HG03457 (cell line): ENCODE measurements around the gene EHD2.
"Not testable (repeated sequence)": the region's sequence is repeated elsewhere in the genome, so short reads cannot be mapped to it uniquely, and the experiment has no call there.

Source experiments
- ATAC-seq: cut with Tn5 transposase; IDR thresholded peaks from one replicate; pipeline ENCODE4 v1.9.1; 2021; ENCODE audit warnings: moderate number of reproducible peaks; ENCODE audit not compliant: unreplicated experiment

Gene EHD2

DNA sequence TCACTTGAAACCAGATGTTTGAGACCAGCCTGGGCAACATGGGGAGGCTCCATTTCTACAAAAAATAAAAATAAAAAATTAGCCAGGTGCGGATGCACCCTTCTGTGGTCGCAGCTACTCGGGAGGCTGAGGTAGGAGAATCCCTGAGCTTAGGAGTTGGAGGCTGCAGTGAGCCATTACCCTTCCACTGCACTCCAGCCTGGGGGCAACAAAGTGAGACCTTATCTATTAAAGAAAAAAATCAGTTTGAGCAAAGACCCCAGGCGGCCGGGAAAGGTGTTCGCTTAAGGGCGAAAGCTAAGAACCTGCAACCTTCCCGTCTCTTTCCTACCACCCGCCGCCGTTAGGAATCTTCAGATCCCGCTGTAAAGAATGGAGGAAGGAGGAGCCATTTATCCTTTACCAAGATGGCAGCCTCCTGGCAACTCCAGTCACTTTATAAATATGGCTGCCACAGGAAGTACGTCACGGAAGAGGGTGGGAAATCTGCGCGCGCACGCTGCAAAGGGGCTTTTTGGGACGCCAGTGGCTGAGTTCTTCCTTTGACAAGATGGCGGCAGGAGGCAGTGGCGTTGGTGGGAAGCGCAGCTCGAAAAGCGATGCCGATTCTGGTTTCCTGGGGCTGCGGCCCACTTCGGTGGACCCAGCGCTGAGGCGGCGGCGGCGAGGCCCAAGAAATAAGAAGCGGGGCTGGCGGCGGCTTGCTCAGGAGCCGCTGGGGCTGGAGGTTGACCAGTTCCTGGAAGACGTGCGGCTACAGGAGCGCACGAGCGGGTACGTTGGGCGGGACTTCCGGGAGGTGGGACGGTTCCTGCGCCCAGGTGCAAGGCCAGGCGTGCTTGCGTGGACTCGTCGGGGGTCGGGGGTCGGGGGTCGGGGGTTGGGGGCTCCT is 32.0 kb downstream of the EHD2 start, which contains the start of gene NOP53:
Gene NOP53, plus strand, starts transcription at position 537 of the 892 bp plus-strand sequence. Its CDS starts 14 bp downstream, at position 551.
- ATAC-seq = peak; percentile 51

DNA sequence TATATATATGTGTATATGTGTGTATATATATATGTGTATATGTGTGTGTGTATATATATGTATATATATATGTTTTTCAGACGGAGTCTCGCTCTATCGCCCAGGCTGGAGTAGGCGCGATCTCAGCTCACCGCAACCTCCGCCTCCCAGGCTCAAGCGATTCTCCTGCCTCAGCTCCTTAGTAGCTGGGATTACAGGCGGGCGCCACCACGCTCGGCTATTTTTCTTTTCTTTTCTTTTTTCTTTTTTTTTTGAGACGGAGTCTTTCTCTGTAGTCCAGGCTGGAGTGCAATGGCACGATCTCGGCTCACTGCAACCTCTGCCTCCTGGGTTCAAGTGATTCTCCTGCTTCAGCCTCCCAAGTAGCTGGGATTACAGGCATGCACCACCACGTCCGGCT is 32.9 kb downstream of the EHD2 start:
- not testable (repeated sequence) for ATAC-seq

DNA sequence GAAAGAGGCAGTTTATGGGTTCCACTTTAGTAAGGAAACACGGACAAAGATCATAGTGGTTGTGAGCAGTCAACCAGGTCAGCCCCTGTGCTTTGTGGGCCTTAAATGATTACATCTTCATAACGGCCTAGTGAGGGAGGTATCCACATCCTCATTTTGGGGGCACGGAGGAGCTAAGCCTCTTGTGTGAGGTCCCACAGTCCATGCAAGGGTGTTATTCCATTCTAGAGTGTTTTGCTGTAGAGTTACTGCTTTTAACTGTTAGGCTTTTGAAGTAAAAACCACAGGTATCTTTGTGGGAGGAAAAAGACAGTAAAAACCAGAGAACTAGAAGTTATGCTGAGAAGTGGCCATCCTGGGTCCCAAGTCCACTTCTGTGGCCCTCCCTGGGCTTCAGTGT is 36.1 kb downstream of the EHD2 start:
- no peak for ATAC-seq

- no peak for ATAC-seq
These were observed 37.5 kb downstream of the EHD2 start for GRCh38 chr19:47750752-47751151.

DNA sequence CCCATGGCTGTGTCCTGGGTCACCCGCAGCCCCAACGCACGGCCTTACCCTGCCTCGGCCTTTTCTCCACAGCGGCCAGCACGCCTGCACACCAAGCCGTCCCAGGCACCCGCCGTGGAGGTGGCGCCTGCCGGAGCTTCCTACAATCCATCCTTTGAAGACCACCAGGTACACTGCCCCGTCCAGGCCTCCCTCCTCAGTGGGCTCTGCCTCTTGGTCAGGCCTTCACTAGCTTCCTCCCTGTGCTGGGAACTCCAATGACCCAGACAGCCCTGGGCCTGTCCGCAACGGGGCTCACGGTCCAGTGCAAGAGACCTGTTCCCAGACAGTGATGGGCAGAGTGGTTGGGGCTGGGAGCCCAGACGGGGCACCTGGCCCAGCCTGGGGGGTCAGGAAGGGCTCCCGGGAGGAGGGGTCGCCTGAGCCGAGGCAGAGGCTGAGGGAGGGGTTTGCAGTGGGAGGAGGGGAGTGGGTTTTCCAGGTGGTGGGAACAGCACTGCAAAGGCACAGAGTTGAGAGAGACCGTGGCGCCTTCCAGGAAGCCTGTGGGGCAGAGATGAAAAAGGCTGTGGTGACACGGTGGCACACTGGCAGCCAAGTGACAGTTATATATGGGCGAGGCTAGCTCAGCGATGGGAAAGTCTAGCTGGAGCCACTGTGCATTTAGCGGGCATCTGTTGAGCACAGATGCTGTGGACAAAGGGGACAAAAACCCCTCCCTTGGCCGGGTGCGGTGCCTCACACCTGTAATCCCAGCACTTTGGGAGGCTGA is 39.4 kb downstream of the EHD2 start:
- no peak for ATAC-seq

GRCh38 chr19:47754206-47755064 is 41.2 kb downstream of the EHD2 start:
- ATAC-seq = no peak

GRCh38 chr19:47755065-47755761 is 42.0 kb downstream of the EHD2 start:
- ATAC-seq = no peak

- ATAC-seq = no peak
These were observed 42.8 kb downstream of the EHD2 start for GRCh38 chr19:47755762-47756626.

- ATAC-seq = no peak
These were observed 43.4 kb downstream of the EHD2 start for GRCh38 chr19:47756627-47756929.

DNA sequence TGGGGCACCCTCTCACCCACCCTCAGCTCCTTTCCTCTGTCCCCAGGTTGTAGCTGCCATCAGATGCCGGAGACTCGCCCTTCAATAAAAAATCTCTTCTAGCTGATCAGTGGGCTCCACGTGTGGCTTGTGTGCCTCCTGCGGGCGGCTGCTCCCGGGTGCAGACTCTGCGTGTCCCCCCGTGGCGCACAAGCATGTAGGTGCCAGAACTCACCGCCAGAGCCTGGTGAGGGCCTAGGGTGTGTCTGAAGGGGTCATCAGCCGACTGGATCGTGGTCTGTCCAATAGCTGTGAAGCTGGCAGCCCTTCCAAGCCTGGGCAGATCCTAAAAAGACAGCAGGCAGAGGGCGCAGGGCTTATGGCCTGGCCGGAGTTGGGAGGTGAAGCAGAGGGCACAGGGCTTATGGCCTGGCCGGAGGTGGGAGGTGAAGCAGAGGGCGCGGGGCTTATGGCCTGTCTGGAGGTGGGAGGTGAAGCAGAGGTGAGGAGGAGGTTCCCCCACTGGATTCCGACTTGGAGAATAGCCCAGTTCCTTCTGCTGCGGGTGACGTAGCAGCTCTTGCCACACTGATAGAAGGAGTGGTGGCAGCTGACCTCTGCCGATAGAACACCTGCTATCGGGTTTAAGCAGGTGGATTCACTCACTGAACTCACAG is 43.9 kb downstream of the EHD2 start:
- ATAC-seq = no peak

- no peak for ATAC-seq
These were observed 44.6 kb downstream of the EHD2 start for GRCh38 chr19:47757617-47758442.

GRCh38 chr19:47758443-47758804 is 45.2 kb downstream of the EHD2 start:
- ATAC-seq = no peak

DNA sequence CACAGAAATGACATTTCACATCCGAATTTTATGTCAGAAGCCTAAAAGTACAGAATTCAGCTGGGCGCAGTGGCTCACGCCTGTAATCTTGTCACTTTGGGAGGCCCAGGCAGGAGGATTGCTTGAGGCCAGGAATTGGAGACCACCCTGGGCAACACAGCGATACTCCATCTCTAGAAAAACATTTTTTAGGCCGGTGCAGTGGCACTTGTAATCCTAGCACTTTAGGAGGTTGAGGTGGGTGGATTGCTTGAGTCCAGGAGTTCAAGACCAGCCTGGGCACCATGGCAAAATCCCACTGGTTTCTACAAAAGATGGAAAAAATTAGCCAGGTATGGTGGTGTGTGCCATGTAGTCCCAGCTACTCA is 47.4 kb downstream of the EHD2 start:
- no peak for ATAC-seq

DNA sequence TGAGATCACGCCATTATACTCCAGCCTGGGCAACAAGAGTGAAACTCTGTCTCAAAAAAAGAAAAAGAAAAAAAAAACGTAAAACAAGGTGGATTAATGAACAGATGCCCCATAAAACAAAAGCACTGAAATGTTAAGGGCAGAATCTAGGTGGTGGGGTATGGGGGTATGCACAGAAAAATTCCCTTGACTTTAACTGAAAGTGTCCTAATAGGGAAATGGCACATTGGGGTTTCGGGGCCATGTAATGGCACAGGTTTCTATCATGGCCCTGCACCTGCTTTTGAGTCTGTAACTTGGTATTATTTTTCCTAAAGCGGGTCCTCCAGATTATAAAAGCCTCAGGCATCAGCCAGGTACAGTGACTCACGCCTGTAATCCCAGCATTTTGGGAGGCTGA is 48.3 kb downstream of the EHD2 start:
- no peak for ATAC-seq

- ATAC-seq = no peak
These were observed 48.9 kb downstream of the EHD2 start for GRCh38 chr19:47762151-47762550.

DNA sequence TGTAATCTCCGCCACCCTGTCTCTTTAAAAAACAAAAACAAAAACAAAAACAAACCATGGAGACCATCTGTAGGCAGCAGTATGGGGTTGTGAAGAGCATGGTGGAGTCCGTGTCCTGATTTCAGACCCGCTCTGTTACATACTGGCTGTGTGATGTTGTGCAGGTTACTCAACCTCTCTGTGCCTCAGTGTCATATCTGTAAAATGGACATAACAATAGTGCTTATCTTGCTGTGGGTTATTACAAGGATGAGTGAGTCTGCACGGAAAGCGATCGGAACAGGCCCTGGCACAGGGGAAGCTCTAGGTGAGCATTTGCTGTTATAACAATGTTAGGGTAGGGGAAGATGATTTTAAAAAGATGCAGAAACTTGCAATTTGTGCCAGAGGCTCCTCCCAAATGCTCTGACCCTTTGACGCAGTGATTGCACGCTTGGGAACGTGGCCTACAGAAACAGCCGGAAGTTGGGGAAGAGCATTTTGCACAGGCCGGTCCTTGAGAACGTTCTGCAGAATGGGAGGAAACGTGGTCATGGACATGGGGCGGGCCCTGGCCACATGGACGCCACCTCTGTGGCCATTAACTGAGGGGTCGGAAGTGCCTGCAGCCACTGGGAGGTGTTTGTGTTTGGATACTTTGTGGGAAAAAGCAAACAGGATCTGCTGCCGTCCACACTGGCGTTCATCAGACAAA is 49.5 kb downstream of the EHD2 start:
- ATAC-seq = no peak

DNA sequence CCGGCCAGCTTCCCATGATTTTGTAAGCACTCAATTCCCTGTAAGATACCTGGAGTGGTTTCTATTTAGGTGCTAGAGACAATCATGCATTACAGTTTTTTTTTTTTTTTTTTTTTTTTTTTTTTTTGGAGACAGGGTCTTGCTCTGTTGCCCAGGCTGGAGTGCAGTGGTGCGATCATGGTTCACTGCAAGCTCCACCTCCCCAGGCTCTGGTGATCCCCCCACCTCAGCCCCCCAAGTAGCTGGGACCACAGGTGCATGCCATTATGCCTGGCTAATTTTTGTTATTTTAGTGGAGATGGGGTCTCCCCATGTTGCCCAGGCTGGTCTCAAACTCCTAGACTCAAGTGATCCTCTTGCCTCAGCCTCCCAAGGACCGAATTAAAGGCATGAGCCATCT is 51.5 kb downstream of the EHD2 start:
- not testable (repeated sequence) for ATAC-seq
